Activated gamma-delta T cell treated with Interleukin-2 at 50 U/mL for 16 hours (primary cell): Measurements from ENCODE around the gene DBNDD1.
"Not testable (repeated sequence)": the region's sequence is repeated elsewhere in the genome, so short reads cannot be mapped to it uniquely, and the experiment has no call there.

Experiments
- DNase-seq: peaks from one replicate; pipeline ENCODE4 v3.0.0-alpha.2; 2020

DBNDD1 gene

DNA sequence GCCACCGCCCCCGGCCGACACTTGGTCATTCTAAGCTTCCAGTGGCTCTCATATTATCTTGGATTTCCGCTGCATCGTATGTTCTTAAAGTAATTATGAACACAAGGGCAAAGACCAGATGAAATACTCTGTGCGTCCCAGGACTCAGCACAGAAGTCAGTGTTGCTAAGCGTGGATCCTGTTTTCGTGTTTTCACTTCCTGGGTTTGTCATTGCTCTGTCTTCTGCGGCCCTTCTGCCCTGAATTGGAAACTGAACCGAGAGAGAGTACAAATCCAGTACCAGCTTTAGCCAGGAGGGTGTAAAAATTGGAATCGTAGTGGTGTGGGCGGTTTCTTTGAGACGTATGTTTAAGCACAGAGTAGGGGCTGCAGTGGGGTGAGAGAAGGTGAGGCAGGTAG is 32.7 kb downstream of the DBNDD1 start:
- DNase-seq, result no peak

DNA sequence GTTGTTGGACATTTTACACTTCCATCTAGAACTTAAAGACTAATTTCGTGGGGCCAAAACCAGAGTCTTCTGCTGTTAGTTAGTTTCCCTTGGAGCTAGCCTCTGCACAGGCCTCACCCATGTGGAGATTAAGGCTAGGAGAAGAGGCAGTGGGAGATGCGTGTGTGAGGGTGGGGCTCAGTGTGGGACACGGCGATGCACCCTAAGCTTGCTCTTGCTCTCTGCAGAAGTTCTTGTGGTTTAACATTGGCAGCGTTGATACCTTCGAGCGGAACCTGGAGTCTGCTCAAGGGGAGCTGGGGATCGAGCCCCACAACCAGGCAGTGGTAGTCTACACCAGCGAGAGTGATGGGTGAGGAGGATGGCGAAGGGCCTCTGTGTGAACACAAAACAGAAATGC is 34.0 kb downstream of the DBNDD1 start:
- DNase-seq, result no peak

DNA sequence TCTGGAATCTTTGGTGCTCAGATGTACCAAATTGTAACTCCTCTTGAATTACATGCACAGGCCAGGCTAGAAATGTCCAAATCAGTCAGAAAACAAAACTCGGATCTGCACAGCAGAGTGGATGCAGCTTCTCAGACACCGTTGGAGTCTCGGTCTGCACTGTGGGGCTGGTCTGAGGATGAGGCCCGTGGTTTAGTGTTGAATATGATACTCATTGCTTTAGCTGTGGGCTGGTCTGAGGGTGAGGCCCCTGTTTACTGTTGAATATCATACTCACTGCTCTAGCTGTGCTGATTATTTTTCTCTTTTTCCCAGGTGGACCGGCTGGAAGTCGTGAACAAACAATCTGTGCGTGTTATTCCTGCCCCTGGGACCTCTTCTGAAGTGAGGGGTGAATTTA is 35.0 kb downstream of the DBNDD1 start:
- DNase-seq, result no peak

DNA sequence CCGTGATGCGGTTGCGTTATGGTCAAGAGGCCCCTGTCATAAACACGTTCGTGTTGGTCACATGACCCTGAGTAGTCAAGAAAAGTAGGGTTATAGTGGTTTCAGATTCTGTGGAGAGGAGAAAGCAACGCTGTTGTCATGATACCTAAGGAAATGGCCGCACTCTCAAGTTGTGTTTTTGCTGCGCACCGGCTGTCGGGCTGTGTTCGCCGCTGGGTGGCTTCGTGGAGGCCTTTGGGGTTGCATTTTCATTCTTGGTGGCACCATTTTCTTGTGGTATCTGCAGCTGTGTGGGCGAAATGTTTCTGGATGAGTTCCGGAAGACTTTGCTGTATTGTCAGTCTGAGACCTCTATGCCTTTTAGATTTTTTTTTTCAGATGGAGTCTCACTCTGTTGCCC is 35.7 kb downstream of the DBNDD1 start:
- no peak for DNase-seq

DNA sequence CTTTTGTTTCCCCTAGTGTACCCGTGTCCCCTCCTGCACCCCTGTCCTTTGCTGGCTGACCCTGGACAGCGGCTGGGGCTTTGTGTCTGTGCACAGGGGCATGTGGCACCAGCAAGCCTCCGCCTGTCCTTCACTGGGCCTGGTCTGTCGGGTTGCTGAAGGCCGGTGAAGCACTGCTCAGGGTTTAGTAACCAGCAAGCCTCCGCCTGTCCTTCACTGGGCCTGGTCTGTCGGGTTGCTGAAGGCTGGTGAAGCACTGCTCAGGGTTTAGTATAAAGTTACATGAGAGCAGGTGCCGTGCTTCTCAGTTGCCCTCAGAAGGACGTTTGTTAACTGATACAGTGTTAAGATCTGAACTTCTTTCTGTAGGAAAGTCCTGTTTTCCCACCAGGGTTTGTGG is 36.9 kb downstream of the DBNDD1 start:
- DNase-seq, result no peak

DNA sequence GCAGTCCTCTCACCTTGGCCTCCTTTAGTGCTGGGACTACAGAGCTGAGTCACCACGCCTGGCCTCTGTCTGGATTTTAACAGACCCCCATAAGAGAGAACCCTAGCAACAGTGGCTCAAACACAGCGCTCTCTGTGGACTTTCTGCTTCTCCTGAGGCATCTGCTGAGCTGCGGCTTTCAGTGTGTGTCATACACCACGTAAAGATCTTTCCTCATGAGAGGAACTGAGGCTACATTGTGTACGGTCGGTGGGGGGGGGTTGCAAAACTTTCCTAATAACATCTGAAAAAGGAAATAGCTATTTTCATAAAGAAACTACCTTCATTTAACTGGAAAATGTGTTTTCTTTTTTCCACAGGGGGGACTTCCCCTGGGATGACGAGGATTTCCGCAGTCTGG is 37.8 kb downstream of the DBNDD1 start:
- DNase-seq, result no peak

DNA sequence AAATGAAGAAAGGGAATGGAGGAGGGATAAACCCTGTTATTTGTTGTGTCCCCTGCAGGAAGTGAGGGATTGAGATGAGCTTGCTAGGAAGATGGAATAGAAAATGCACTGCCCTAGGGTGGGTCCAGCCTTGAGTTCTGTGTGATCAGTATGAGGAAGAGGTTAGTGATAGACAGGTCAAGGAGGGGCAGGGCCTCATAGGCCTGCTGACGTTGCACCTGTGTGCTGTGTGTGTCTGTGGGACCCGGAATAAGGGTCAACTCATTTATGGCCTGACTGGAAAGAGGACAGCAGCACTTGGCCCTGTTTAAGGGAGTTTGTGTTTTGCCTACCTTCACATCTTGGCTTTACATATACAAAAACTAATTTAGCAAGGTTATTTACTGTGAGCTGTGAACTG is 44.4 kb downstream of the DBNDD1 start:
- DNase-seq, result no peak

DNA sequence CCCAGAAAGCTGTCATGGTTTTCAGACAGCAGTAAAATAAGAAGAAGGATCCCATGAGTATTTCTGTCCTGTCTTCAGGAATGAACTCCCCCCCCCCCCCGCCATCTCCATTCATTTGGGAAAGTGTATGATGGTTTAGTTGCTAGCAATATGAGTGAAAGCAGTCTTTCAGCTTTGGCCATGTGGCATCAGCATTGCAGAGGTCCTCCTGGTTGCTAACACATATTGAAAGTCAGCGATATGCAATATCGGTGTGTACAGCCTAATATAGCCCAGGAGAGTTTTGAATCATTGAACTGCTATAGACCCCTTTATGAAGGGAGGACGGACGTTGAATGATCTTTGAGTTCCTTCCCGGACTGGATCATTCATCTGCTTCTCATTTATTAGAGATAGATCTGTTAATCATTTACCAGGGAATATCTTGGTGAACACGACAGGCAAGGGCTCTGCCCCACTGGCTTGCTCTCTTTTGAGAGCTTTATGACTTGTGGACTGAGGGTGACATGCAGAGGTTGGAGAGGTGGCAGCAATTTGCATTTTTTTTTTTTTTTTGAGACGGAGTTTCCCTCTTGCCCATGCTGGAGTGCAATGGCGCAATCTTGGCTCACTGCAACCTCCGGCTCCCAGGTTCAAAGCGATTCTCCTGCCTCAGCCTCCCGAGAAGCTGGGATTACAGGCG is 45.5 kb downstream of the DBNDD1 start:
- no peak for DNase-seq

DNA sequence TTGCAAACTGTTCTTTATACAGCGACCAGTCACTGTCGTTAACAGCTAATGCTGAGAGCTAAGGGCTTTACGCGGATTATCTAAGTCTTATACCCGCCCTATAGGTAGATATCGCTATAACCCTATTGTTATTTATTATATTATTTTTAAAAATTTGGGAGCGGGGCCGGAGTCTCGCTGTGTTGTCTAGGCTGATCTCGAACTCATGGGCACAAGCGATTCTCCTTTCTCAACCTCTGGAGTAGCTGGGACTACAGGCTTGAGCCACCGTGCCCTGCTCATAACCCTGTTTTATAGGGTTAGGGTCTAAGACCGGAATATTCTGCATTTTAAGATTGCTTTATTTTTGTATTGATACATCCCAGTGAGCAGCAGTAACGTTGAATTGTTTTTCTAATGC is 46.0 kb downstream of the DBNDD1 start:
- no peak for DNase-seq

DNA sequence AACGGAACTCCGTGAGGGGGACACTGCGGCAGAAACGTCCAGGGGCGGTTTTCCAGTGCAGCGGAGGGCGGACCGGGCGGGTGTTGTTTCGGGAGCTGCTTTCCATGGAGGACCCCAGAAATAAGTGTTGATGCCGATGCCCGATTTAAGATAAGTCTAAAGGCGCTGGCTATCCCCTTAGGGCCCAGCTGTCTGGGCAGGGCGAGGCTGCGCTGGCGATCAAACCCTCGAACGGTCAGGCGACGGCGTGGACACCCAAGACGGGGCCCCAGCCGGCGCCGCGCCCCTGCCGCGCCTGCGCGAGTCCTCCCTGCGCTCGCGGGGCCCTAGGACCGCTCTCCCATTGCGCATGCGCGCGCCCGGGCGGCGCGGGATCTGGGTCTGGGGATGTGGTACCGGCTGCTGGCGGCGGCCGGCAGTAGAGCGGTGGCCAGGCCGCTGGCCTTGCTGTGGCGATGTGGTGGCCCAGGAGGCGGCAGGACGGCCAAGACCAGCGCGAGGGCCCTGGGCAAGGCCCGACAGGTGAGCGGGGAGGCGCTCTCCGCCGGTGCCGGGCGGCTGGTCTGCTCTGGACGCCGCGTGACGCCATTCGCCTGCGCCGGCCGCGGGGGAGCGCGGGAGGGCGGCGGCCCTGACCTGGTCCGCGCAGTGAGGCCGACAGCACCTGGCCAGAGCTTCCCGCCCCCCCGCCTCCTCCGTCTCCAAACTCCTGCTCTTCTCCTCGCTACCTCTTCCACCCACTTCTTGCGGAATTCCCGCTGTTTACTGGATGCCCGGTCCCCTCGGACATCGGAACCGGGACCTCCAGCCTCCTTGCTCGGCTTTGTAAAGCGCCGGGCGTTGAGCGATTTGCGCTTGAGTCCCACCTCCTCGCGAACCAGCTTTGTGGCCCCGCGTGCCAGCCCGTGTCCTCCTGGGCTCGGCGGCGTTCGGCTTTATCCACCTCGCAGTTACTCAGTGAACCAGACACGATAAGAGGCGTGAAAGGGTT is 46.7 kb downstream of the DBNDD1 start:
- peak; percentile 90 for DNase-seq

DNA sequence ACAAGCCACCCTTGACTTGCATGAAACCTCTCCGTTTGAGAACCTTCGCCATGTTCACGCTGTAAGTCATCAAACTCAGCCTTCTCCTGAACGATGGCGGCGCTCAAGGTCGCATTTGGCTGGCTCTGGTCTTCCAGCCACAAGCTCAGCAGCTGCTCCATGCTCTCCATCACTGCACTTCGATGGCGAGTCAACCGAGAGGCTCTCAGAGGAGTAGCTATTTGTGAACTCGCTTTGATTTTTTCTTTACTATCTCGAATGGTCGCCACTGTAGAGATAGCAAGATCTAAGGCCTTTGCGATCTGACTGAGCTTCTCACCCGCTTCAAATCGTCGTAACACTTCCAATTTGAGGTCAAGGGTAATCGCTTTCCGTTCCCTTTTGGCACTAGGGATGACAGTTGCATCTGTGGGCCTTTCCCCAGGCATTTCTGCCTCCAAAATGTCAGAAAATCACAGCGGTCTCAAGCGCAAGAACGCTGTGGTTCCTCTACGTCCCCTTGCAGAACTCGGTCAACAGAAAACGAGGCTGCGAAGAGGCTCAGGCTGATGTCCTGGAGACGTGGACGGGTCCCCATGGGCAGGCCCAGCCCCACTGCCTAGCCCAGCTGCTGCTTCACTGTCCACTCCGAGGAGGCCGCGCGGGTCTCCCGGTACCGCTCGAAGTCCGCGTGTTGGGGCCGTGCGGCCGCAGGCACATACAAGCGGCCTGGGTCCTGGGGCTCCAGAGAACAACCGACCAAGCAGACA is 47.6 kb downstream of the DBNDD1 start:
- DNase-seq, result no peak

DNA sequence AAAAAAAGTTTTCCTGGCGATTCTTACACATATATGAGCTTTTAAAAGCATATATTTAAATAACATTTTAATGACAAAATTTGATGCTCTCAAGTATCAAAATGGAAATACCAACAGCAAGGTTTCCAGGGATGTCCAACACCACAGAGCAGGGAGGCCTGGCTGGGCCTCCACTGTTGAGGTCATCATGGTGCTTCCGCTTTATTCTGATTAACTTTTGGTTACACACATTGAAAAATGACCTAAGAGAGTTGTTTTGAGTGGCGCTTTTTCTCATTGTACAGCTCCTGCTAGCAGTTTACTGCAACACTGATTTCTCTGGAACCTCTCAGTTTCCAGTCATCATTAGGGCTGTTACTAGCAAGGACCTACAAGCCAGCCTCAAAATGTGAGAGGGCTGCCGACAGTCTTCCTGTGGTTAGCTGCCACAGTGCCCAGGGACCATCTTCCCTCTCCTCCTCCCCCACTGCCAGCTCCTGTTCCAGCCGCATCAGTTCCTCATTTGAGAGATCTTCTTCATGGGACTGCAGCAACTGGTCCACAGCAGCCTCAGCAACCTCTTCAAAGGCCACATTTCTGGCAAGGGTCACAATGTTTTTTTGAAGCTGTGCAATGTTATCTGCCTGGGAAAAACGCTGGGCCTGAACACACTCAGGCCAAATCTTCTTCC is 49.4 kb downstream of the DBNDD1 start:
- no peak for DNase-seq

DNA sequence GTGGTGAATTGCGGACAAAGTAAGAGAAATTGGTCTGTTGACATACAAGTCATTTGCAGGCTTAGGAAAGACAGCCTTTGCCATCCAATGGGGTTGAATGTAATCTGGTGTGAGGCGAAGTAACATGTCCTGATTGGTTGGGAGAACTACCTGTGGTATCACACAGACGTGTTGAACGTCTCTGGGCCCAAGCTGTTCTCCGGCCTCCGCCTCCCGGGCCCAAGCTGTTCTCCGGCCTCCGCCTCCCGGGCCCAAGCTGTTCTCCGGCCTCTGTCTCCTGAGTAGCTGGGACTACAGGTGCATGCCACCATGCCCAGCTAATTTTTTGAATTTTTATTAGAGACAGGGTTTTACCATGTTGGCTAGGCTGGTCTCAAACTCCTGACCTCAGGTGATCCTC is 51.2 kb downstream of the DBNDD1 start:
- DNase-seq, result not testable (repeated sequence)

DNA sequence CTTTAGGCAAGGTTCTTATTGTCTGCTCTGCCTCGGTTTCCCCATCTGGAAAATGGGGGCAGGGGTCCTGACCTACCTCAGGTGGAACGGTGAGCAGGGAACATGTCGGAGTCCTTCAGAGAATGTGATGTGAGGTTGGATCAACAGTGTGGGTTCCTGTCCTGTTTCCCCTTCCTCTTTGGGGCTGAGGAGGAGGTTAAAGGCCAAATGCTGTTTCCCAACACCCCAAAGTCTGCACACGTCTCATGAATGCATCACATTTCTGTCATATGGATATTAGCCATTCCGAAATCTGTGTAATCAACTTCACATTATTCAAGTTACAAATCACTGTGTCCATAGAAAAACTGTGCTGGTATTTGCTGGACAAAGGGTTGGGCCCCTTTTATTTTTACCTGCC is 51.8 kb downstream of the DBNDD1 start:
- not testable (repeated sequence) for DNase-seq

DNA sequence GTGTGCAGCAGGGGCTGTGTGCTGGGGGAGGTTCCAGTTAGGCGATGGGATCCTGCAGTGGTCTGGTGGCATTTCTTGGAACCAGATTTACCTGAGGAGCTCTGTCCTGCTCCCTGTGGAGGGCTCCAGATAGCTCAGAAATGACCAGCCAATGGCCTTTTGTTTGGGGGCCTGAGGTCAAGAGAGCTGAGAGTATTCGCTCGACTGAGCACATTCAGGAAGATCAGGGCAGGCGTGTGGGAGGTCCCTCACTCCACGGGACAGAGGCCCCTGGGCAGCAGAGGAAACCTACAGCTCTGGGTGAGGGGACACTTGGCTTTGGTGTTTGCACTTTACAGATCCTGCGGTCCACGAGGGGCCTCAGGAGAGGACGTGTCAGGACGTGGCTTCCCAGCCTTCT is 52.5 kb downstream of the DBNDD1 start:
- DNase-seq, result no peak

DNA sequence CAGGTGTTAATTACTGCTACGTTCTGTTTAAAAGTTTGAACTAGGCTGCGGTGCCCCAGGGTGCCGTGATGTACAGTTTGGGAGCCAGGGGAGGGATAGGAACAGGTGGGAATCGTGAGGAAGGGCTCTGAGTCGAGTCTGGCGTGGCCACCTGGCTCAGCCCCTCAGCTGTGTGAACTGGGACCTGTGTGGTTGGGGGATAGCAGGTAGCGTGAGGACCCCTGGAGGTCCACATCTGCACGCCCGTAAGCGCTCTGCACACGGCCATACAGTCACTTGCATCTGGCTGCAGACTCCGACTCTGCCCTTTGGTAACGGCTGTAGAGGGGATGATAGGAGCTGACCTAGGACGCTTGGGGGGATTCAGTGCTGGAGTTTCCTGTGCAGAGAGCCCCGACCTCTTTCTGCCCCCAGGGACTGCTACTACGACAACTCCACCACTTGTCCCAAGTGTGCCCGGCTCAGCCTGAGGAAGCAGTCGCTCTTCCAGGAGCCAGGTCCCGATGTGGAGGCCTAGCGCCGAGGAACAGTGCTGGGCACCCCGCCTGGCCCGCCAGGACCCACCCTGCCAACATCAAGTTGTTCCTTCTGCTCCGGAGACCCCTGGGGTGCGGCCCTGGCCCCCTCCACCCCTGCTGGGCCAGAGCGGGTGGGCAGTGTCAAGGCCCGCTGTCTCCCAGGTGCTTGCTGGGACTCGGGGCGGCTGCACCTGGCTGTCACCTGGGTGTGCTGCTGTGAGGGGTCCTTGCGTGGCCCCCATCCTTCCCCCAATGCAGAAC is 53.6 kb downstream of the DBNDD1 start:
- no peak for DNase-seq

DNA sequence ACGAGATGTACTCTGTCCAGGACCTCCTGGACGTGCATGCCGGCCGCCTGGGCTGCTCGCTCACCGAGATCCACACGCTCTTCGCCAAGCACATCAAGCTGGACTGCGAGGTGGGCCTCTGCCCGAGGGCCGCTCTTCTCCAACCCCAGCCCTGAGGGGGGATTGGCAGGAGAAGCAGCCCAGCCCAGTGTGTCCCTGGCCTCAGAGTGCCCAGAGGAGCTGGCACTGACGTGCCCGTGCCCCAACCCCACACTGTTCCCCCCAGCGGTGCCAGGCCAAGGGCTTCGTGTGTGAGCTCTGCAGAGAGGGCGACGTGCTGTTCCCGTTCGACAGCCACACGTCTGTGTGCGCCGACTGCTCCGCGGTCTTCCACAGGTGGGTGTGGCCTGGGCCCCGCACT is 55.1 kb downstream of the DBNDD1 start:
- no peak for DNase-seq

DNA sequence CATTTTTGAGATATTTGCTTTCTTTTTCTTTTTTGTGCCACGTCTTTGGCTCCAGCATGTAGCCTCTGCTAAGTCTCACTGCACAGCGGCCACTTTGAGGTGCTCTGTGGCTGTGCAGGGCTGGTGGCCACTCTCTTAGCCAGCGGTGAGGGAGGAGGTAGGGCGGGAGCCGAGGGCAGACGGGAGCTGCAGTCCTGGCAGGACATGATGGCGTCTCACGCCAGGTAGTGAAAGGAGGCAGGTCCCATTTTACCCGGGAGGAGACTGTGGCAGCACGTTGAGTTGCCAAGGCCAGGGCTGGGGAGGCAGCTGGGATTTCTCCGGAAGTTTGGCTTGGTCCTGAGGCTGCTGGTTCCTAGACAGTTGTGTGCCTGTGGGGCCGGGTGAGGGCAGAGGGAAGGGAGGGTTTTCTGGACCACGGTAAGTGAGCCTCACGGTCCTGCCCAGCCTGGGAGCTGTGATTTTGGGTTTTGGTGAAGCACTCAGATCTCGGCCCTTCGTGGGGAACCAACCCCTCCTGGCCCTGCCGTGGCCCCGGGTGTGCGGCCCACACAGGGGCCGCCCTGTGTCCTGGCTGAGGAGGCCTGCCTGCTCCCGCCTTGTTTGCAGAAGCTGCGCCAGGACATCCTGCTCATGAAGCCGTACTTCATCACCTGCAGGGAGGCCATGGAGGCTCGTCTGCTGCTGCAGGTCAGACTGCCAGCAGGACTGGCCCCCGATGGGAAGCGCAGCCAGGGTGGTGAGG is 56.3 kb downstream of the DBNDD1 start:
- DNase-seq, result no peak

DNA sequence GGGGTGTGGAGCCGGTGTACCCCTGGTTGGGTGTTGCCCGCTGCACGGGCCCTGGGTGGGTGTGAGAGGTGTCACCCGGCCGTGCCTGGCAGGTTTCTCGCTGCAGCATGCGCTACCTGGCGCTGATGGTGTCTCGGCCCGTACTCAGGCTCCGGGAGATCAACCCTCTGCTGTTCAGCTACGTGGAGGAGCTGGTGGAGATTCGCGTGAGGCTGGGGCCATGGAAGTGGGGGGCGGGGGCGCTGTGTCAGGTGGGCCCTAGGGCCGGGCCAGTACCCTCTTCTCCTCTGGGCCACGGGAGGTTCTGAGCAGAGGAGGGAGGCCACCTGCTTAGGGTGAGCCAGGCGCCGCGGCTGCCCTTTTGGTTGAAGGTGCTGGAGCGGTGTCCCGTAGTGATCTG is 57.3 kb downstream of the DBNDD1 start:
- no peak for DNase-seq

DNA sequence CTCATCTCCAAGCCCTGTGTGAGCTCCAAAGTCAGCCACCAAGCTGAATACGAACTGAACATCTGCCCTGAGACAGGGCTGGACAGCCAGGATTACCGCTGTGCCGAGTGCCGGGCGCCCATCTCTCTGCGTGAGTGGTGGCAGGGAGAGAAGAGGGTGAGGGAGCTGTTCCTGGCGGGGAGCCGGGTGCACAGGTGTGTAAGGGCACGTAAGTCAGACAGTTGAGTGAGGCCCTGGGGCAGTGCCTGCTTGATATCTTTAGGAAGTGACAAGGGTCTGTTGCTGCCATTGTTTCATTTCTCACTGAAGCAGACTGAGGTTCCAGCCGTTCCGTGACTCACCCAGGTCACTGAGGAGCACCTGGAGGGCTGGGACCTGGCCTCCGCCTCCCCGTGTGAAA is 58.3 kb downstream of the DBNDD1 start:
- no peak for DNase-seq

DNA sequence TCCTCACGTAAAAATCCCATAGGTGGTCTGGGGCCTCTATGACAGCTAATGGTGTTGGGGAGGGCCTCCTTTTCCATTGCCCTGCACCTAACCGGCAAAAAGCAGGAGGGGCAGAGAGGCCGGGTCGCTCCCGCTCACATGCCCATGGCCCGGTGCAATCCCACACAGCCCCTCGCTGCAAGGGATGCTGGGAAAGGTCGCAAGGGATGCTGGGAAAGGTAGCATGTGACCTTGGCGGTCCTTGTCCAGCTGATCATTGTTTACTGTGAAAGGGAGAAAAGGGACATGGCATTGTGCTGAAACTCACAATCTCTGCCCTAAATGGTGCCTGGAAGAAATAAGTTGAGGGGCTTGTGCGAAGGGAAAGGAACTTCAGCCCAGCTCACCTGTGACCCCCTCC is 60.7 kb downstream of the DBNDD1 start:
- no peak for DNase-seq
